NCI-H345 (cell line): ENCODE data around the gene VTI1A.
A peak's percentile ranks its signal among the peaks of the same experiment; 100 is the strongest.

Experiments
- DNase-seq: peaks from one replicate; lab custom pipeline; 2025; lab: John Stamatoyannopoulos, UW

Gene VTI1A

DNA sequence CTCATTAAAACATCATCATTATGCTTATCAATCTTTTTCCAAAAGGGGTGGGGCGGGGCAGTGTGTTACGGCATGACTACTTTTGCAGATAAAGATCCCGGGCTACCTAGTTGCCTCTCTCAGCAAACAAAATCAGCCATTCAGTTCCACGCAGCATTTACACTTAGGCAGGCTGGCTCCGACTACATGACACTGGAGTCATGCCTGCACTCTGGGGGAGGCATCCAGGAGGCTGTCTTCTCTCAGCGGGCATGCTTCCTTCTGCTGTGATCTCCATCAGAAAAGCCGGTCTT is 309.2 kb downstream of the VTI1A start:
- DNase-seq: no peak

DNA sequence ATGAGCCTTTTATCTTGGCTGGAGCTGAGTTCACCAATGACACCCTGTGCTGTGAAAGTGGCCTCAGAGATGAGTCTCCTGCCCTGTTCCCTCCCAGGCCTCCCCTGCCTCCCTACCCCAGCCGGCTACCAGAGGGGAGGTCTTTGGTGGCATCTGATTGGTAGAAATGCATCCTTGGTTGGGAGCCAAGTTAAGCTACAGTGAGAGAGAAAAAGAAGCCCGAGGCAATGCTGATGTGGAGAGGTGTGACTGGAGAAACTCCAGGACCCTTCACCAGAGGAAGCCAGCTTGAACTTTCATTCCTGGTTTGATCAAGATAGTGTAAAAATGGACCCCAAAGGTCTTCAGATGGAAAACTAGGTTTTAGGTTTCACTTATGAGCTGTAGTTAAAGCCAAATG is 311.9 kb downstream of the VTI1A start:
- no peak for DNase-seq

DNA sequence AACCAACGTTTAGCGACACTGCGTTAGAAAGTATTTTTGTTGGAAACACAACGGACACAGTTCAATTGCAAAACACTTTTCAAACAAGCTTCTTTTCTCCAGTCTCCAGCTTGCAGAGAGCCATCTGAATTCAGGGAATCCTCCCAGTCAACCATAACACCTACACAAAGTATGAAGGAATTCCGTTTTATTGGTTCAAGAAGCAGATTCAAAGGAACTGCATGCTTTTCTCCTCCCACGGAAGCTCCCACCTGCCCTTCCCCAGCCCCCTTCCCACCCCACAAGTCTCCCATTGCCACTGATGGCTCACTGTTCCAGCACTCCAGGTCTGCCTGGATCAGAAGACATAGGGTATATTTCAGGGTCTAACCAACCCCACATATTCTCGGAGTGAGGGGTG is 312.5 kb downstream of the VTI1A start:
- DNase-seq: no peak

DNA sequence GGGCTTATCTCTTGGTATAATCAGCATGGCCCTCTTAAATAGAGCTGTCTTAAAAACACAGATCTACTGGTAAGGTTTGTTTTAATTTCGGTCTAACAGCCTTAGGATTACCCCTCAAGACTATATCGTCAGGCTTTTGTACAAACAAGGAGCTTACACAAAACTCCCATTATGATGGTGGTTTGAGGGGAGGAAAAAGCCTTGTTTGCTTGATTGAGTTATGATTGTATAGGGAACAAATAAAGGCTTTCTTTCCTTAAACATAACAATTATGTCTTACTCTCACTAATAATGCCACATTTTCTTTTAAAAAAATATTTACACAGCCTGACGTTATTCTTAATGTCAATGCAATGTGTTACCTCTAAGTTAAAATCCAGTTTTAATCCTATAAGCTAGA is 314.2 kb downstream of the VTI1A start:
- DNase-seq: no peak

DNA sequence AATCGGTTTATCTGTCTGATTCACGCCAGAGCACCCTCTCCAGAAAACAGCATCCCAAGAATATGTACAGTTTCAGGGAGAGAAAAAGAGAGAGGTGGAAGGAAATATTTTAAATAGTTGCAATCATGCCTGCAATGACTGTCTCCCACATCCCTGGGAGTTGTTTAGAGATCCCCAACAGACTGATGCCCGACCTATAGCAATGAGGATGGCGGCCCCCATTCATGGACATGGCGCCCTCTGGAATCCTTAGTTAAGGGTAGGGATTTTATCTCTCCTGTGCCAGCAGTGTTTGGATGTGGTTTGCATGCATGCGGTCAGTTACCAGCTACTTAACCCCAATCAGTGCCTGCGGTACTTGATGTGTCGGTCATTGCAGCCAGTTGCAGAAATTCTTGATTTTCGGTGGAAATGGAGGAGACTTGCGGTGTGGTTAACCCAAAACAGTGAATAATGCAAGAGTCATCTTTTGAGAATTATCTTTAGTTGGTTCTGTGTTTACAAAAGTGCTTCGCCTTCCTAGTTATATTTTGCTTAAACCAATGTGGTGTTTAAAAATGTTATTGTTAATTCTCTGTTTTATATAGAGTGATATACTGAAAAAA is 317.0 kb downstream of the VTI1A start:
- DNase-seq: no peak

DNA sequence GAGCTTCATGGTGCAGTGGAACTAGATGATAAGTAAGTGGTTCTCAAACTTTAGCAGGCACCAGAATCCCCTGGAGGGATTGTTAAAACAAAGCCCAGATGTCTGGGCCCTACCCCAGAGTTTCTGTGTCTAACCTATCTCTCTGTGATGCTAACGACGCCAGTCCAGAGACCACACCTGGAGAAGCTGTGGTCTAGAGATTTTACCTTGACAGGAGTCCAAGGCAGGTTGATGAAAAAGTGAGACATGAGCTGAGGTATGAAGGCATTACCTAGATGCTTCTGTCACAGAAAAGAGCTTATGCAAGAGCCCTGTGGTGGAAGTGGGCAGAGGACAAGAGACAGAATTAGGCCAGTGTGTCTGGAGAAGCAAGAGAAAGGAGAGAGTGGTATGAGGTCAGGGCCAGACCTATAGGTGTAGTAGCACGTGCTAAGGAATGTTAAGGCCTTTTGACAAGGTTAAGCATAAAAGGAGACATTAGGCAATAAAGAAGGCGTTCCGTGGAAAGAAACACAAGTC is 318.8 kb downstream of the VTI1A start:
- no peak for DNase-seq

DNA sequence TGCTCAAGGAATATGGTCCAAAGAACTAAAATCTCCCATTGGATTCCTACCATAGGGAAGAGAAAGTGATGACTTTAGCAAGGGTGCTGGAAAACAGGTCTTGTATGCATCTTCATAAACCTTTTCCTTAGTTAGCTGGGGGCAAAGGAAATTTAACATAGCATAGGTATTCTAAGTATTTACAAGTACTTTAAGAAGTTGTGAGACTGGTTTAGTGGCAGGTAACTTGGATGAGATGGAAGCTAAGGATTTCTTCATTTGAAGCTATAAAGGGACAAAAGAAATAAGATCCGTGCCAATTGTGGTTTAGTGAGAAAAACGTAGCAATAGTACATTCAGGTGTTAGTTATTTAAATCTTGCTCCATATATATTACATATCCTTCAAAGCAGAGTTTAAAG is 319.6 kb downstream of the VTI1A start:
- DNase-seq: no peak

DNA sequence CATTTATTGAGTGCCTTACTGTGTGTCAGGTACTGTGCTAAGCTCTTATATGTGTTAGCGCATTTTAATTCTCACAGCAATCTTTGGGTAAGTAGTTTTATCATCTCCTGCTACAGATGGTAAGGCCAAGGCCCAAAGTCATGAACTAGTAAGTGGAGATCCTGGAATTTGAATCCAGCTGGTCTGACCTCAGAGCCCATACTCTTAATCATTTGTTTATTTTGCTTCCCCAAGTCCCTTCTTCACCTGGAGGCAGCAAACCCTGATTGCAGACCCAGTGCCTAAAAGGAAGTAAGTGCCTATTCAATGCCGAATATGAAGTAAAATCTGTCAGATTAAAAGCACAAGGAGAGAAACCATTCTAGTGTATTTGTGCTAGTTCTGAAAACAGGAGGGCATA is 320.1 kb downstream of the VTI1A start:
- no peak for DNase-seq

DNA sequence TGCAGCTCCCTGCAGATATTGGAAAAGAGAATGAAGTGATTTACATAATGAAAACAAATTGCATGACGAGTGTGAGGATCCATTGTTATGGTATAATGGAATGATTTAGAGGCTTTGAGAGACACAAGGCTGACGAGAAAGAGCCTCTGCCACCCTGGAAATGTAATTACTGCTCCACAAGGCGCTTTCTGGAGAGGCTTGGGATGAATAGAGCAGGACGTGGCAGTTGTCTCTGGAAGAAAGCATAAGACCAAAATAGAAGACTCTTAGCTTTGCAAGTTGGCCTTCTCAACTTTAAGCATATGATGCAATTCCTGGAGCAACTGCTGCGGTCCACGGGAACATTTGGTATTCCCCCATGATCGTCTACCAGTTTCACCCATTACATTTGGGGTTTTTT is 321.1 kb downstream of the VTI1A start:
- DNase-seq: no peak

DNA sequence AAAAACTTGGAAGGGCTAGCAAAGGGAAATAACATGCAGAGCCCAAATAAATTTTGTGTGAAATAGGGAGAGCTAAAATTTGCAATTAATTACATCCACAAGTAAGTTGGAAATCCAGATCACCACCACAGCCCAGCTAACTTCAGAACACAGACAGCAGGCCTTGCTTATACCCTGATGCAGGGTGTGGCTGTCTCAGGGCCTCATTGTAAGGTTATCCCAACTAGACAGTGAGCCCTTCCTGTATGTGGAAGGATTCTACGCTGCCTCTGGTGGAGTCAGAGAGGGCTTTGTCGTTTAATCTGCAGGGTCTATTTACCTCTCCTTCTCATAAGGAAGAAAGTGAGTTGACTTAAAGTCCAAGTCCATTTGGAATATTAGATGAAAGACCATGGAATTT is 322.1 kb downstream of the VTI1A start:
- DNase-seq: no peak

DNA sequence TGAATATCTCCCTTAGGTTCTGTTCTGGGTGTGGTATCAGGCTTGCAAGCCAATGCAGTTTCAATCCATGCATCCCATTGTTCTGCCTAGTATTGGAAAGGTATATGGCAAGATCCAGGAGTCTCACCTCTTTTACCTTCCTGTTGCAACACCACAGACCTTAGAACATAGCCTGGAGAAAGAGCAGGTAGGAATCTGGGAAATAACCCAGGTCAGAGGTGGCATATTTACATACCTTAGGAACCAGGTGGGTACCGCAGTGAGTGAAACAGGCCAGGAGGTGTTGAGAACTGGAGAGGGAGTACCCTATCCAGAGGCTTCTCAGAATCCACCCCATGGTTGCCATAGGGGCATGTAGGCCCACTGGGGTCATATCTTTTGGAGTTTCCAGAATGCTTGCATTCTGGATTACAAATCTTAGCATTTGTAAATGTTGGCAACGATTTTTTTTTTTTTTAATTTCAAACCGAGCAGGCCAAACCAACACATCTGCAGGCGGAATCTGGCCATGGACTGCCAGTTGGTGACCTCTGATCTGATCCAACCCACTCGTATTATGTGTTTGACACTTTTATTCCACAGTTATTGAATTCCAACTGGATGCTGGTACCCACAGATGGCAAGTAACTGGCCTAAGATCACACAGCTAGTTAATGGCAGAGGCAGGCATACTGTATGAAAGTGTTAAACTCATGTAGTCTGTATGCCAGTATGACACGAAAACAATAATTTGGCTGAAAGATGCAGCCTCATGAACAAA is 322.8 kb downstream of the VTI1A start:
- no peak for DNase-seq

DNA sequence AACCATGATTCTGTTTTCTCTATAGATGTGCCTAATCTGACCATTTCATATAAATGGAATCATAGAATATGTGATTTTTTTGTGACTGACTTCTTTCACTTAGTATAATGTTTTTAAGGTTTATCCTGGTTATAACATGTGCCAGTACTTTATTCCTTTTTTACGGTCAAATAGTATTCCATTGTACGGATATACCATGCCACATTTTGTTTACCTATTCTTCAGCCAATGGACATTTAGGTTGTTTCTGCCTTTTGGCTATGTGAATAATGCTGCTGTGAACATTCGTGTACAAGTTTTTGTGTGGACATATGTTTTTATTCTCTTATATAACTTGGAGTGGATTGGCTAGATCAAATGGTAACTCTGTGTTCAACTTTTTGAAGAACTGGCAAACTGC is 324.7 kb downstream of the VTI1A start:
- no peak for DNase-seq

DNA sequence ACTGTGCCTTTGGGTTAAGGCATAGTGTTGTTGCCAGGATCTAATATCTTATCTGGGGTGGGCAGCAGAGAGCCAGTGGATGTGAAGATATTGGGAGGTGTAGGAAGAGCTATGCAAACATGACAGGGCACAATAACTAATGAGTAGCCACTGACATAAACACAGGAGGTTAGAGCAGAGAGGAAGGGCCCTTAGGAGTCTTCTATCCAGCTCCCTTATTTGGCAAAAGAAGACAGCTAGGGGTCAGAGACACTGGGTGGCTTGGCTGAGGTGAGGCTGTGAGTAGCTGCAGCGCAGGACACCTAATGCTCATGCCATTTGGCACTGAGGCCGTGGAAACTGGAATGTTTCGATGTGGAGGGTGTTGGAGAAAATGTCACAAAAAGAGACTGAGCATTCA is 326.8 kb downstream of the VTI1A start:
- no peak for DNase-seq

DNA sequence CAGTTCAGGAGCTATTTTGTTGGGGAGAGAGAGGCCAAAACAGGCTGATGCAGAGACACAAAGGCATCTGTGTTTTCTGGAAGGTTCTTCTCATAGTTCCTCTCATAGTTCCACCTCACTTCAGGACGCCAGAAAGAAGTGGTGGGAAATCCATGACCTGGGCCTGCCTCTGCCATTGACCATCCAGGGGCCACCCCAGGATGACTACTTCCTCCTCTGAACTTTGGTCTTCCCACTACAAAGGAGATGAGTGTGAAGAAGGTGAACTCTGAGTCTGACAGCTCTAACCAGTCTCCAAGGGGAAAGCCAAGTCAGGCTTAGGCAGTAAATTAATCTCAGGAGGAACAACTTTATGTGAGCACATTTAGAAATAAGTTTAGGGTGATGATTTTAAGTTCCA is 327.2 kb downstream of the VTI1A start:
- DNase-seq: no peak

DNA sequence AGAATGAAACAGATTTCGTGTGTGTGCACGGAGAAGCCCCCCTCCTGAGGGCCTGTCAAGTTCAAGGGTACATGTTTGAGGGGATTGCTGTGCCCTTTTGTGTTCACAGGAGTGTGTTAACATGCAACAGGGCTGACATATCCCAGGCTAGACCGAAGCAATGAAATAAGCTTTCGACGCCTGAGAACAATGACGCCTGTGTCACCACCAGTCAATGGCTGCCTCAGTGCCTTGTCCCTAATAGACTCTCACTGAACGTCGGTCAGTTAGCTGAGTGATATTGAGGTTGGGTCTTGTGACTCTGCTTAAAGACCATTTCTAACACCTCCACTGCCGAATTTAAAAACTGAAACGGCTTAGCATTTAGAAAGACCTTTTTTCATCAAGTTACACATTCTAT is 327.8 kb downstream of the VTI1A start:
- no peak for DNase-seq

DNA sequence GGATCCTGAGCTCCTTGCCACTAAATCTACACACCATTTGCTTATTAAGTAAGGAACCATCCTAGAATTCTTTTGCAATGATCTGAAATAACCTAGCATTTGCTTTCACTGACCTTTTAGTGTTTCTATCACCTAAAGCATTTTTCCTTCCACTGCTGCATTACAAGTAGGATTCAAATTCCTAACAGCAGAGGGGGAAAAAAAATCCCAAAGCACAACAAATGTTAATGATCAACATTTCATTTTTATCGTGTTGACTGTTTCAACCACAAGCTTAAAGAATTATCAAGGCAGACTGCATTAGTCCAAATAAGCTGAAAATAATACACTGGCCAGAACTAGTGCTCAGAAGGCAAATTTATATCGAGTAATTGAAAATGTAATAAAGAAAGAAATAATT is 328.4 kb downstream of the VTI1A start:
- no peak for DNase-seq

DNA sequence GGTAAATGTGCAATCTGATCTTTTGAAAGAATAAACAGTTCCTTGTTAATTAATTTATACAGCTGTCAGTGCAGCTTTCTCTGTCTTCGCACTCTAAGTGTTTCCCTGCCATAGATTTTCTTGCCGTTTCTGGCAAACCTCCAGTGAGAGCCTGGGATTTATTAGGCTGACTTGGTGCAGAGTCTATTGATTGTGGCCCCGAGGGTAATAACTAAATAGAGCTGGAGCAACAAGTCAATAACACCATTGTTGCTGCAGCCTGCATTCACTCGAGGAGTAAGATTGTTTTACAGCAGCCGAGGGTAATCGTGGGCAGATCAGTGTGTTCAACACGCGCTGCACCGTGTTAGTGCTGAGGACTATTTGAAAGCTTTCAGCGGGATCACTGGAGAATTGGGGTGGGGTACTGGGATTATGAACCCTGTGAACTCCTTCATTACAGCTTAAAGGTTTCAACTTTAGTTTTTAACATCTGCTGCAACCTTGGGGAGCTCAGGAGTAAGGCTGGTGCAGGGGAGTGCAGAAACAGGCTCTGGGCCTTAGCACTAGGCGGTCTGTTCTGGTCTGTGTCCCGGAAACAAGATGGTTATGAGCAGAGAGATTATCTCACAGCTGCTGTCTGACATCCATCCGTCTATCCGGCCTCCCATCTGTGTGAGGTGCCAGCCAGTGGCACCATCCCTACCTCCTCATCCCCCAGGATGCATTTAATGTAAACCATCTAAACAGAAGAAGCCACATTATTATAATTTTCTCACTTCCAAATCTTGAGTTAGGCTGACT is 329.1 kb downstream of the VTI1A start:
- DNase-seq: peak; percentile 49

DNA sequence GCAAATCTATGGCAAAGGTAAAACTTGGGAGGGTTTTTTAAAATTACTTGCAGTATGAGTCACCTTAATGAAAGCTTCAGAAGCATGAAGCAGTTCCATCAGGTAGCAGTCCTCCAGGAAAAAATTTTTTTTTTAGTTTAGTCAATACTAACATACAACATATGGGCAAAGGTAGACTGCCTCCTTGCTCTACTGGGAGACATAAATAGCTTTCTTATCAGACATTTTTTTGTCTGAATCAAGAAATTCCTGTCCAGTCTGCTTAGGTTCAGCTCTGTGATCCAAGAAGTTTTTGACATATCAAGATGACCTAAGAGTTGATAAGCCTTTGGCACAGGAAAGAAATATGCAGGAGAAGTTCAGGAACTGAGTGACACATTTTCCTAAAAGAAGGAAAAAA is 331.6 kb downstream of the VTI1A start:
- DNase-seq: no peak

DNA sequence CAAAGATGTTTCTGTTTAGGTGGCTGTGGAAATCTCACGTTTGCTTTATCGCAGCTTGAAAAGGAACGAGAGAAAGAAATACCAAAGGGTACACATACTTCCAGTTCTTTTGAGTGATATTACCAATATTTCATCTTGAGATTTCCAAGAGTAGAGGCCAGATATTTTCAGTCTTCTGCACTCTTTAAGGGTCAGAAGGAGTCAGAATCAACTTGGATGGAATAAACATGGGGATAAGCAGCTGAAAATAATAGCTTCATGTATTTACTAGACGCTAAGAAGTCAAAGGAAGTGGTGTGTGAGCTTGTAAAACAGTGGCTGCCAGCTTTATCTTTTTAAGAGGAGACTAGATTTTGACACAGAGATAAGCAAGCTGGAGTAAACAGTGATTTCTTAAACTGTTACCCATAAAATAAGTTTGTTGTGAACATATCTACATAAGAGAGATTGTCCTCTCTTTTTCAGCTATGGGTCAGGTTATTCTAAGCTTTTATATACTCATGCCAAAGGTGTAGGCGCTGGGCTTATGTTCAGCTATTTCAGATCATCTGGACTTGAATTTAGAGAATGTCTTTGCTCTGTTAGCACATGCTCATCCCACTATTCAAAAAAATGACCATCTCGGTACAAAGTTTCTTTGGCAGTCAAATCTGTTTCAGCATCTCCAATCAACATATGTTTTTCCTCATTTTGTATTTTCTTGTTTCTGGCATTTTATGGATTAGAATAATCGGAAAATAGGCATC is 332.2 kb downstream of the VTI1A start:
- DNase-seq: no peak

DNA sequence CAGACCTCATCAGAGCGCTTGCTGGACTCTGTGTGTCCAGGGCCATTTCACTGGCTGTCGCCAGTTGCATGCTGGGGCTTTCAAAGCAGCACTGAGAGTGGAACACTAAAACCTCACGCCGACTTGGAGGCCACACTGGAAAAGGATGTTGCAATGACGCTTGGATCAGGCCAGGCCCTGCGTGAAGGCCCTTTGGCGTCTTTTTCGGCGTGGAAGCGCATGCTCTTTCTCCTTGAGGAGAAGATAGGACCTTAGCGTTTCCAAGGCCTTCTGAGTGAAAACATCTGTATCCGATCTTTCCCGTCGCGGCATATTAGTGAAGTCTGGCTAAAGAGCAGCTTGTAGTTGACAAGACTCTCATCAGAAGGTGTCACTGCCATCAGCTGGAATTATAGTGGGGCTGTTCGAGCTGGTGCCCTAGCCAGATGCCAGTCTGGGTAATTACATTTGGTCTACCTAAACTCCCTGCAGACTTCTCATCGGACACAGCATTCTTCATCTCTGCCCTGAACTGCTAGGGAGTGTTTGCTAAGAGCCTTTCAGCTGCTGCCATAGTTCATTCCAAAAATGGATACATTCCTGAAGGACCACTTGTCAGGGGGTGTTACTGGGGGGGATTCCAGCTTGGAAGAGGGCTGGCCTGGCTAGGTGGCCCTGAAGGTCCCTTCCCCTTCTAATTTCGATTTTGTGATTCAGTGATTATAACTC is 335.3 kb downstream of the VTI1A start:
- DNase-seq: no peak

DNA sequence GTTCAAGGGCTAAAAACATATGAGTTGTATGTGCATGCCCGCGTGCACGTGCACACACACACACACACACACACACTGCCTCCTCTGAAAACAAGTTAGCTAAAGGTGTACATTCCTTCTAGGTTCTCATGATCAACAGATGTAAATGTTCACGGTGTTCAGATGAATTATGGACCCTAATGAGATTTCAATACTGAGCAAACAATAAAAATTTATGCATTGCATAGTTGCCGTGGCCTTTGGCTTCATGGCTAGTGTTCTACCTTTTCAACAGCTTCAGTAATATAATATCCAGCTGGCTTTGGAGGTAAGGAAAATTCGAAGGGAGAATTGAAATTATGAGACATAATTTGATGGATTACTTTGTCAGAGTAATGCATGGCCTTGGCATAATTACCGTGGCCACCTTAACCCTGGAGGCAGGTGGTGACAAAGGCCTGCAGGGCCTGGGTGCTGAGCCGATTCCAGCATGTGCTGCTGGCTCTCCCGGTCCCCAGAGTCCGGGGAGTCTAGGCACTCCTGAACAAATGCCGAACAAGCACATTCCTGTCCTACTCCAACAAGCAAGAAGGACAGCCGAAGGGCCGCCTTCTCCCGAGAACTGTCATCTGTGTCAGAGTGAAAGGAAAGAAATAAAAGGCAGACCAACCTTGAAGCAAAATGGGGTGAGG is 336.5 kb downstream of the VTI1A start:
- peak; percentile 4 for DNase-seq
